GM12878 (cell line): ENCODE measurements around the gene ASIC2. TPM values are rescaled to one million over a fixed set of nuclear protein-coding genes. Genes with fewer than 3 reads are reported as not detected.

Source experiments
- ATAC-seq: fragments of 200-7000 bp; cut with Tn5 transposase; 3 replicates; pipeline ENCODE4 v1.9.1; 2020; ENCODE audit warnings: mild to moderate bottlenecking, moderate library complexity
- BruUV-seq: library from RNA; stranded (reverse); fragments of 400-500 nt; replicated peaks from 2 replicates; lab custom pipeline; 2021; lab: Mats Ljungman, UMichigan
- CTCF ChIA-PET: fragments of 300-600 bp; sonication (Branson Sonifier 250); formaldehyde crosslinking; extraction: SDS; loops from one replicate; lab custom pipeline; 2021; ENCODE audit warnings: inconsistent platforms; lab: Yijun Ruan, JAX
- POLR2A ChIA-PET: fragments of 350-600 bp; formaldehyde crosslinking; extraction: SDS; loops from one replicate; lab custom pipeline; 2021; ENCODE audit warnings: inconsistent platforms; lab: Charles Lee
- RAD21 ChIA-PET: fragments of 300-600 bp; sonication (Branson Sonifier 250); formaldehyde crosslinking; loops from one replicate; lab custom pipeline; 2023; ENCODE audit warnings: antibody characterized with exemption; ENCODE audit not compliant: unreplicated experiment; lab: Charles Lee
- SMC1A ChIA-PET: fragments of 300-600 bp; sonication (Branson Sonifier 250); formaldehyde crosslinking; loops from one replicate; lab custom pipeline; 2023; ENCODE audit not compliant: unreplicated experiment, uncharacterized antibody; lab: Charles Lee
- DNase-seq: peaks from one replicate; pipeline ENCODE4 v3.0.0-alpha.2; 2011; ENCODE audit warnings: low read depth, low spot score
- FAIRE-seq: peaks from 3 replicates; lab custom pipeline; 2011; peaks lifted over from hg19 to GRCh38; lab: Jason Lieb, UNC
- H2AFZ ChIP-seq: 2 replicates; pipeline ENCODE4 v1.6.0; 2011; ENCODE audit warnings: low read depth, low read length, control low read depth; ENCODE audit not compliant: control insufficient read depth
- H3K27ac ChIP-seq: 2 replicates; pipeline ENCODE4 v1.5.1; 2011; ENCODE audit warnings: control low read depth; ENCODE audit not compliant: control insufficient read depth, insufficient read depth
- H3K27me3 ChIP-seq, 2 experiments: replicated peaks in 1 of 2; 2 replicates each; pipeline versions ENCODE4 v1.6.0 to v1.6.1; 2011; ENCODE audit warnings: low read length in 1 of 2; ENCODE audit not compliant: control insufficient read depth in 2 of 2, insufficient read depth in 2 of 2
- H3K36me3 ChIP-seq, 2 experiments: 2 replicates each; pipeline ENCODE4 v1.5.1; 2011; ENCODE audit warnings: low read length in 1 of 2; ENCODE audit not compliant: control insufficient read depth in 2 of 2, insufficient read depth in 2 of 2
- H3K4me1 ChIP-seq: 2 replicates; pipeline ENCODE4 v1.6.1; 2011; ENCODE audit warnings: mild to moderate bottlenecking, low read length, moderate library complexity, mixed read lengths; ENCODE audit not compliant: control insufficient read depth, insufficient read depth
- H3K4me2 ChIP-seq: 2 replicates; pipeline ENCODE4 v1.6.0; 2011; ENCODE audit warnings: control low read depth; ENCODE audit not compliant: control insufficient read depth, insufficient read depth
- H3K4me3 ChIP-seq: fragments of 200-600 bp; sonication (generic); 2 replicates; pipeline ENCODE4 v1.5.1; 2016
- H3K79me2 ChIP-seq: 2 replicates; pipeline ENCODE4 v1.6.0; 2011; ENCODE audit warnings: low read length; ENCODE audit not compliant: control insufficient read depth, insufficient read depth
- H3K9ac ChIP-seq: 2 replicates; pipeline ENCODE4 v1.8.0; 2011; ENCODE audit warnings: low read length, control low read depth, mixed read lengths; ENCODE audit not compliant: control insufficient read depth, insufficient read depth
- H3K9me3 ChIP-seq: replicated peaks from 3 replicates; pipeline ENCODE4 v1.5.1; 2011; ENCODE audit warnings: mild to moderate bottlenecking, low read length; ENCODE audit not compliant: control insufficient read depth, insufficient read depth
- H4K20me1 ChIP-seq: 2 replicates; pipeline ENCODE4 v1.6.0; 2011; ENCODE audit not compliant: control insufficient read depth, insufficient read depth
- ATF2 ChIP-seq: IDR thresholded peaks from 2 replicates; pipeline ENCODE4 v1.6.1; 2012; ENCODE audit warnings: low read length, inconsistent platforms
- CBX3 ChIP-seq: fragments of 200-600 bp; sonication (generic); IDR thresholded peaks from 2 replicates; pipeline ENCODE4 v1.6.1; 2016; ENCODE audit warnings: low read depth, borderline replicate concordance
- ELK1 ChIP-seq: IDR thresholded peaks from 2 replicates; pipeline ENCODE4 v1.6.1; 2012; ENCODE audit warnings: low read depth, low read length, improper control_type of control experiment
- FOXK2 ChIP-seq: fragments of 450-650 bp; IDR thresholded peaks from 2 replicates; pipeline ENCODE4 v1.6.1; 2017; ENCODE audit warnings: mild to moderate bottlenecking, moderate library complexity
- HSF1 ChIP-seq: fragments of 150-350 bp; IDR thresholded peaks from 2 replicates; pipeline ENCODE4 v1.6.1; 2014; ENCODE audit warnings: mild to moderate bottlenecking, low read depth, low read length
- IKZF2 ChIP-seq, 2 experiments: fragments of 450-650 bp; IDR thresholded peaks; 2 replicates each; pipeline ENCODE4 v1.6.1; 2017; ENCODE audit warnings: mild to moderate bottlenecking in 2 of 2, moderate library complexity in 2 of 2
- NR2F1 ChIP-seq: fragments of 450-650 bp; conservative IDR thresholded peaks from 2 replicates; pipeline ENCODE4 v1.6.1; 2017; ENCODE audit warnings: mild to moderate bottlenecking
- RB1 ChIP-seq: fragments of 450-650 bp; formaldehyde crosslinking; IDR thresholded peaks from 2 replicates; pipeline ENCODE4 v1.6.1; 2017; ENCODE audit warnings: mild to moderate bottlenecking, borderline replicate concordance
- RFX5 ChIP-seq: IDR thresholded peaks from 2 replicates; pipeline ENCODE4 v1.6.1; 2011; ENCODE audit warnings: low read depth, low read length, improper control_type of control experiment
- SIX5 ChIP-seq: IDR thresholded peaks from 2 replicates; pipeline ENCODE4 v1.6.1; 2011; ENCODE audit warnings: mild to moderate bottlenecking, low read depth, low read length, moderate library complexity; ENCODE audit not compliant: severe bottlenecking
- ZNF217 ChIP-seq: fragments of 450-650 bp; IDR thresholded peaks from 2 replicates; pipeline ENCODE4 v1.6.1; 2017; ENCODE audit warnings: antibody characterized with exemption, mild to moderate bottlenecking
- WGBS: methylation state at CpG from one replicate; pipeline ENCODE4 v1.1.6; 2016; ENCODE audit warnings: low lambda C conversion rate; ENCODE audit not compliant: insufficient replicate concordance, insufficient coverage; ENCODE audit errors: missing lambda C conversion rate; 5-methylcytosine and 5-hydroxymethylcytosine counted together
- in situ Hi-C: fragments of 300-500 bp; cut with MboI; formaldehyde crosslinking; loops from 9 replicates; pipeline ENCODE4 v1.14.3; 2018; ENCODE audit warnings: mixed read lengths
- intact Hi-C: fragments of 100-400 bp; cut with micrococcal nuclease; formaldehyde crosslinking; loops from one replicate; pipeline ENCODE4 v1.14.2; 2022; ENCODE audit not compliant: unreplicated experiment
- polyA plus RNA-seq, 11 experiments: library from polyadenylated mRNA; depleted of rRNA in 4 of 11; unstranded in 6 of 11; stranded (reverse) in 5 of 11; fragments of >200 nt; fragmentation: Nextera tagmentation in 4 of 11; fragmentation: Illumina TruSeq in 1 of 11; extraction: Ambion mirVana in 4 of 11; extraction: Trizol in 1 of 11; gene quantifications; 1 replicate in 1 of 11; 2 replicates in 10 of 11; pipeline versions ENCODE4 v1.2.1 to v1.2.3, GENCODE V29; 2011 to 2016; ENCODE audit warnings: inconsistent platforms in 2 of 11, missing spikeins in 2 of 11, low read depth in 1 of 11
- total RNA-seq, 4 experiments: library from RNA; depleted of rRNA in 3 of 4; stranded (reverse); fragments of >200 nt in 3 of 4; fragmentation: Illumina TruSeq in 1 of 4; extraction: Trizol in 1 of 4; gene quantifications; 2 replicates each; pipeline versions ENCODE4 v1.2.1 to v1.2.3, GENCODE V29; 2013 to 2021

The ASIC2 gene
- total and polyA plus RNA-seq, 10 of the 15 experiments (the other 5 are each of a cell fraction or from before 2014, with no cell fraction given): not detected

- Histone ChIP-seq H3K4me1 (no peaks in the 10 kb centered on the region), H3K9me3 (no peaks in the 10 kb centered on the region), H3K4me3 (no peak overlapping the region), H3K4me2 (no peak overlapping the region), H3K27me3 (no peaks in the 10 kb centered on the region), H2AFZ (no peak overlapping the region), H3K36me3 (no peaks in the 10 kb centered on the region), H3K79me2 (no peaks in the 10 kb centered on the region), H3K27ac (no peak overlapping the region), H4K20me1 (no peaks in the 10 kb centered on the region), H3K9ac (no peak overlapping the region)
- in situ Hi-C loops (no loop called here), intact Hi-C loops (no loop called here)
- ChIA-PET POLR2A (interaction anchor here (0.8 kb wide), 1 partner anchor 8 kb away, joined by 3 read pairs; no protein-coding TSS in a partner anchor), CTCF (no interaction called here), SMC1A (no interaction called here), RAD21 (no interaction called here)
- FAIRE-seq (no peak), ATAC-seq (no peak), DNase-seq (no peak)
- no TSS peak for BruUV-seq
- peak; percentile 21; the same call in 1 of the 2 replicates for TF ChIP-seq RFX5
- no peak for TF ChIP-seq ELK1
- no peak for TF ChIP-seq IKZF2 (IDR thresholded peaks at IDR 0.05)
- TF ChIP-seq ATF2: no peak
Measured at GRCh38 chr17:33225994-33226393, 67.1 kb downstream of the ASIC2 start.

- Histone ChIP-seq H3K4me2 (no peak overlapping the region), H3K4me3 (no peak overlapping the region), H3K27ac (no peak overlapping the region), H4K20me1 (no peaks in the 10 kb centered on the region), H2AFZ (no peak overlapping the region), H3K79me2 (no peaks in the 10 kb centered on the region), H3K36me3 (no peaks in the 10 kb centered on the region), H3K4me1 (no peaks in the 10 kb centered on the region), H3K27me3 (no peaks in the 10 kb centered on the region), H3K9me3 (no peaks in the 10 kb centered on the region), H3K9ac (no peak overlapping the region)
- TF ChIP-seq NR2F1 (no peak), HSF1 (no peak), SIX5 (no peak), RB1 (no peak), FOXK2 (no peak), CBX3 (no peak), ZNF217 (no peak)
- ATAC-seq (no peak), DNase-seq (no peak), FAIRE-seq (no peak)
- ChIA-PET RAD21 (no interaction called here), CTCF (no interaction called here), SMC1A (no interaction called here), POLR2A (interaction anchor here (0.8 kb wide), 1 partner anchor 8 kb away, joined by 3 read pairs; no protein-coding TSS in a partner anchor)
- 0% methylated on average over 1 of the region's 1 CpG for WGBS
- no TSS peak for BruUV-seq
- in situ Hi-C loops (no loop called here), intact Hi-C loops (no loop called here)
Measured at GRCh38 chr17:33225509-33225908, 67.6 kb downstream of the ASIC2 start.
